Cardiac fibroblast (primary cell): ENCODE results near the gene MAGI1.

ENCODE experiments used
- DNase-seq, 2 donors: peaks; one replicate each; pipeline versions ENCODE4 v3.0.0 to v3.0.0-alpha.2; 2010; ENCODE audit warnings: low read depth in 2 of 2
- H3K4me3 ChIP-seq, 2 donors: replicated peaks in 1 of 2; 1 replicate in 1 of 2; 2 replicates in 1 of 2; pipeline ENCODE4 v1.5.1; 2011; ENCODE audit warnings: low read depth in 2 of 2, low read length in 2 of 2, mild to moderate bottlenecking in 2 of 2, moderate library complexity in 1 of 2
- CTCF ChIP-seq: IDR thresholded peaks from one replicate; pipeline ENCODE4 v1.5.1; 2011; ENCODE audit warnings: low read depth, mild to moderate bottlenecking, low read length, inconsistent platforms

MAGI1 gene

GRCh38 chr3:65667963-65668362 lies 370.8 kb downstream of the MAGI1 start:
- DNase-seq, result no peak
- no peak for TF ChIP-seq CTCF
- no peak overlapping the region for H3K4me3 ChIP-seq

- TF ChIP-seq CTCF, result no peak
Measured at GRCh38 chr3:65666448-65667091, 372.1 kb downstream of the MAGI1 start.

GRCh38 chr3:65665915-65666314 lies 372.8 kb downstream of the MAGI1 start:
- TF ChIP-seq CTCF, result no peak
- DNase-seq, result no peak
- no peak overlapping the region for H3K4me3 ChIP-seq

More at GRCh38 chr3:65666448-65667091, 372.1 kb downstream of the MAGI1 start:
- H3K4me3 ChIP-seq, result no peak overlapping the region
- DNase-seq, result peak in 1 of 2 donors; percentile 19

- no peak for TF ChIP-seq CTCF
- H3K4me3 ChIP-seq, result no peak overlapping the region
- DNase-seq, result no peak
Measured at GRCh38 chr3:65664931-65665330, 373.8 kb downstream of the MAGI1 start.

- TF ChIP-seq CTCF, result no peak
- H3K4me3 ChIP-seq, result no peak overlapping the region
- no peak for DNase-seq
Measured at GRCh38 chr3:65664446-65664845, 374.3 kb downstream of the MAGI1 start.

- no peak for TF ChIP-seq CTCF
- no peak for DNase-seq
- H3K4me3 ChIP-seq, result no peak overlapping the region
Measured at GRCh38 chr3:65662095-65662494, 376.6 kb downstream of the MAGI1 start.
